Kidney (tissue), 14 donors: ENCODE measurements around the gene AKAP13. TPM values are rescaled to one million over a fixed set of nuclear protein-coding genes. Genes with fewer than 3 reads are reported as not detected.

Source experiments
- DNase-seq, 5 donors: peaks; one replicate each; pipeline ENCODE4 v3.0.0-alpha.2; 2013 to 2020
- FAIRE-seq: peaks from 2 replicates; lab custom pipeline; 2012; peaks lifted over from hg19 to GRCh38; lab: Jason Lieb, UNC
- H3K27ac ChIP-seq, 2 donors: one replicate each; pipeline ENCODE4 v1.7.0; 2013; ENCODE audit warnings: low read depth in 2 of 2, low read length in 2 of 2, inconsistent platforms in 1 of 2
- H3K27me3 ChIP-seq: one replicate; pipeline ENCODE4 v1.7.1; 2013; ENCODE audit warnings: low read length, inconsistent platforms; ENCODE audit not compliant: control insufficient read depth, insufficient read depth
- H3K36me3 ChIP-seq, 3 donors: one replicate each; pipeline versions ENCODE4 v1.7.0 to v1.7.1; 2013; ENCODE audit warnings: low read length in 3 of 3, control low read depth in 1 of 3, inconsistent platforms in 1 of 3; ENCODE audit not compliant: insufficient read depth in 3 of 3, control insufficient read depth in 2 of 3
- H3K4me1 ChIP-seq, 3 donors: one replicate each; pipeline versions ENCODE4 v1.7.0 to v1.7.1; 2013; ENCODE audit warnings: low read length in 3 of 3, inconsistent platforms in 1 of 3, low read depth in 1 of 3; ENCODE audit not compliant: control insufficient read depth in 2 of 3, insufficient read depth in 2 of 3
- H3K4me3 ChIP-seq, 3 donors: one replicate each; pipeline versions ENCODE4 v1.7.0 to v1.8.1; 2013; ENCODE audit warnings: low read length in 3 of 3, control low read depth in 1 of 3, inconsistent platforms in 1 of 3
- H3K9ac ChIP-seq, 3 donors: one replicate each; pipeline versions ENCODE4 v1.7.0 to v1.7.1; 2013; ENCODE audit warnings: low read length in 3 of 3, control low read depth in 1 of 3, inconsistent platforms in 1 of 3
- H3K9me3 ChIP-seq, 3 donors: one replicate each; pipeline versions ENCODE4 v1.7.0 to v1.7.1; 2013; ENCODE audit warnings: low read length in 3 of 3, control low read depth in 1 of 3, inconsistent platforms in 1 of 3; ENCODE audit not compliant: control insufficient read depth in 2 of 3, insufficient read depth in 1 of 3
- CTCF ChIP-seq: IDR thresholded peaks from 3 replicates; pipeline ENCODE4 v1.5.1; 2012; ENCODE audit warnings: mild to moderate bottlenecking, moderate library complexity, borderline replicate concordance; ENCODE audit not compliant: insufficient read depth; ENCODE audit errors: extremely low read depth
- intact Hi-C: fragments of 100-400 bp; cut with DNase I; formaldehyde crosslinking; loops from one replicate; pipeline ENCODE4 v1.11.1; 2022
- polyA plus RNA-seq: library from polyadenylated mRNA; stranded (reverse); fragments of 350-450 nt; fragmentation: Illumina TruSeq; extraction: RNeasy Lipid Tissue Mini Kit (QIAGEN cat#74804); gene quantifications from one replicate; pipeline ENCODE4 v1.2.3, GENCODE V29; 2014; ENCODE audit warnings: low read depth, low replicate concordance; ENCODE audit not compliant: insufficient read depth
- total RNA-seq: library from RNA; stranded (reverse); fragmentation: NEBNext Ultra II Directional; extraction: Animal tissue kit (Norgen Biotek cat#: 25700); gene quantifications from one replicate; pipeline ENCODE4 v1.2.1, GENCODE V29; 2021
- donor health status: control.
- donor health status: control.
- donor health status: control.
- donor health status: control.
- donor health status: control.
- donor health status: DM: yes; HTN: yes; CAD: no.
- donor health status: Normal renal cell carcinoma (clear cell type).

Gene AKAP13
- total and polyA plus RNA-seq, 2 donors from 2014 or later = 18.8 to 174 TPM

- no peak for DNase-seq
- no peak for FAIRE-seq
- intact Hi-C loops = no loop called here
- no peaks in the 10 kb centered on the region for H3K4me1 ChIP-seq
- H3K9ac ChIP-seq = no peak overlapping the region
- no peaks in the 10 kb centered on the region for H3K9me3 ChIP-seq
- H3K27me3 ChIP-seq = no peaks in the 10 kb centered on the region
- no peak overlapping the region for H3K4me3 ChIP-seq
- peaks cover 13 to 58% (median 45%) of the 10 kb centered on the region in 3 donors for H3K36me3 ChIP-seq
- H3K27ac ChIP-seq = no peak overlapping the region
- TF ChIP-seq CTCF = no peak
Observed at GRCh38 chr15:85743392-85744055, 363.1 kb downstream of the AKAP13 start.

GRCh38 chr15:85744579-85744978 is 364.2 kb downstream of the AKAP13 start:
- Histone ChIP-seq H3K4me1 (no peaks in the 10 kb centered on the region), H3K9me3 (no peaks in the 10 kb centered on the region), H3K4me3 (no peak overlapping the region), H3K27me3 (no peaks in the 10 kb centered on the region), H3K9ac (no peak overlapping the region), H3K27ac (no peak overlapping the region), H3K36me3 (peaks cover 13 to 58% (median 45%) of the 10 kb centered on the region in 3 donors)
- intact Hi-C loops = no loop called here
- DNase-seq = no peak
- FAIRE-seq = no peak
- TF ChIP-seq CTCF = no peak

- no peak overlapping the region for H3K9ac ChIP-seq
- intact Hi-C loops = no loop called here
- H3K9me3 ChIP-seq = no peaks in the 10 kb centered on the region
- FAIRE-seq (no peak), DNase-seq (no peak)
- H3K4me3 ChIP-seq = no peak overlapping the region
- TF ChIP-seq CTCF = no peak
- no peak overlapping the region for H3K27ac ChIP-seq
- H3K36me3 ChIP-seq = peaks cover 13 to 54% (median 43%) of the 10 kb centered on the region in 3 donors
- H3K27me3 ChIP-seq = no peaks in the 10 kb centered on the region
- H3K4me1 ChIP-seq = no peaks in the 10 kb centered on the region
Observed at GRCh38 chr15:85745023-85745422, 364.6 kb downstream of the AKAP13 start.
